ENCODE data around the gene RAB40B. TPM values are rescaled to one million over a fixed set of nuclear protein-coding genes. Genes with fewer than 3 reads are reported as not detected.

Gene RAB40B
- total RNA-seq, 4 donors from 2014 or later: 19.0 to 52.7 (median 24.4) TPM

- Histone ChIP-seq H3K27me3 (no peaks in the 10 kb centered on the region), H3K27ac (no peak overlapping the region), H3K9me3 (no peaks in the 10 kb centered on the region), H3K4me3 (no peak overlapping the region), H3K4me1 (peaks cover 12 to 16% of the 10 kb centered on the region in 2 donors), H3K36me3 (peaks cover 0 to 15% of the 10 kb centered on the region in 2 donors)
- no peak for DNase-seq
- intact Hi-C loops (cut with DNase I; ENCODE audit: low total_unique reads) (no loop called here), in situ Hi-C loops (cut with MboI; ENCODE audit: low sequenced_read_pairs in 4 of 4) (no loop called here)
- no peak for TF ChIP-seq POLR2A (IDR thresholded peaks at IDR 0.05)
- TF ChIP-seq, protein P1, sequence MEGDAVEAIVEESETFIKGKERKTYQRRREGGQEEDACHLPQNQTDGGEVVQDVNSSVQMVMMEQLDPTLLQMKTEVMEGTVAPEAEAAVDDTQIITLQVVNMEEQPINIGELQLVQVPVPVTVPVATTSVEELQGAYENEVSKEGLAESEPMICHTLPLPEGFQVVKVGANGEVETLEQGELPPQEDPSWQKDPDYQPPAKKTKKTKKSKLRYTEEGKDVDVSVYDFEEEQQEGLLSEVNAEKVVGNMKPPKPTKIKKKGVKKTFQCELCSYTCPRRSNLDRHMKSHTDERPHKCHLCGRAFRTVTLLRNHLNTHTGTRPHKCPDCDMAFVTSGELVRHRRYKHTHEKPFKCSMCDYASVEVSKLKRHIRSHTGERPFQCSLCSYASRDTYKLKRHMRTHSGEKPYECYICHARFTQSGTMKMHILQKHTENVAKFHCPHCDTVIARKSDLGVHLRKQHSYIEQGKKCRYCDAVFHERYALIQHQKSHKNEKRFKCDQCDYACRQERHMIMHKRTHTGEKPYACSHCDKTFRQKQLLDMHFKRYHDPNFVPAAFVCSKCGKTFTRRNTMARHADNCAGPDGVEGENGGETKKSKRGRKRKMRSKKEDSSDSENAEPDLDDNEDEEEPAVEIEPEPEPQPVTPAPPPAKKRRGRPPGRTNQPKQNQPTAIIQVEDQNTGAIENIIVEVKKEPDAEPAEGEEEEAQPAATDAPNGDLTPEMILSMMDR (IDR thresholded peaks at IDR 0.05 in 4 of 5, conservative IDR thresholded peaks at IDR 0.05 in 1 of 5): no peak
- ATAC-seq: no peak
Observed at GRCh38 chr17:82732118-82732743, 33.7 kb upstream of the RAB40B start.

GRCh38 chr17:82729479-82730260, 31.2 kb upstream of the RAB40B start:
- no peak for DNase-seq
- no peaks in the 10 kb centered on the region for H3K9me3 ChIP-seq
- no peaks in the 10 kb centered on the region for H3K27me3 ChIP-seq
- no peak for ATAC-seq
- no peak overlapping the region for H3K27ac ChIP-seq
- no peak overlapping the region for H3K4me3 ChIP-seq
- intact Hi-C loops (cut with DNase I; ENCODE audit: low total_unique reads) (no loop called here), in situ Hi-C loops (cut with MboI; ENCODE audit: low sequenced_read_pairs in 4 of 4) (no loop called here)
- no peak for TF ChIP-seq POLR2A (IDR thresholded peaks at IDR 0.05)
- TF ChIP-seq, protein P1 (IDR thresholded peaks at IDR 0.05 in 4 of 5, conservative IDR thresholded peaks at IDR 0.05 in 1 of 5): no peak
- no peaks in the 10 kb centered on the region for H3K4me1 ChIP-seq
- peaks cover 0 to 26% of the 10 kb centered on the region in 2 donors for H3K36me3 ChIP-seq

- ATAC-seq (no peak), DNase-seq (no peak)
- Histone ChIP-seq H3K36me3 (peaks cover 0 to 25% of the 10 kb centered on the region in 2 donors), H3K4me1 (no peaks in the 10 kb centered on the region), H3K27me3 (no peaks in the 10 kb centered on the region), H3K4me3 (no peak overlapping the region), H3K27ac (no peak overlapping the region), H3K9me3 (no peaks in the 10 kb centered on the region)
- intact Hi-C loops (cut with DNase I; ENCODE audit: low total_unique reads) (no loop called here), in situ Hi-C loops (cut with MboI; ENCODE audit: low sequenced_read_pairs in 4 of 4) (no loop called here)
- TF ChIP-seq, protein P1 (IDR thresholded peaks at IDR 0.05 in 4 of 5, conservative IDR thresholded peaks at IDR 0.05 in 1 of 5): no peak
- TF ChIP-seq POLR2A (IDR thresholded peaks at IDR 0.05): no peak
Observed at GRCh38 chr17:82726427-82726826, 27.9 kb upstream of the RAB40B start.

GRCh38 chr17:82723169-82723807, 24.8 kb upstream of the RAB40B start:
- no peak overlapping the region for H3K27ac ChIP-seq
- no peak overlapping the region for H3K4me3 ChIP-seq
- no peaks in the 10 kb centered on the region for H3K4me1 ChIP-seq
- peaks cover 0 to 45% of the 10 kb centered on the region in 2 donors for H3K36me3 ChIP-seq
- DNase-seq (no peak), ATAC-seq (no peak)
- TF ChIP-seq, protein P1 (IDR thresholded peaks at IDR 0.05 in 4 of 5, conservative IDR thresholded peaks at IDR 0.05 in 1 of 5): no peak
- no peak for TF ChIP-seq POLR2A (IDR thresholded peaks at IDR 0.05)
- intact Hi-C loops (cut with DNase I; ENCODE audit: low total_unique reads): no loop called here
- H3K27me3 ChIP-seq: no peaks in the 10 kb centered on the region
- in situ Hi-C loops (cut with MboI; ENCODE audit: low sequenced_read_pairs in 4 of 4): no loop called here
- H3K9me3 ChIP-seq: no peaks in the 10 kb centered on the region

All from gastrocnemius medialis (tissue), 4 donors.